ES-I3 (cell line): ENCODE results near the gene PLB1.

ENCODE experiments used
- H3K36me3 ChIP-seq: 2 replicates; pipeline ENCODE4 v1.6.1; 2013; ENCODE audit warnings: mild to moderate bottlenecking, low read length, control low read depth, moderate library complexity; ENCODE audit not compliant: insufficient read depth
- H3K4me1 ChIP-seq: 2 replicates; pipeline ENCODE4 v1.6.1; 2013; ENCODE audit warnings: mild to moderate bottlenecking, control low read depth, low read length; ENCODE audit not compliant: insufficient read depth
- H3K9ac ChIP-seq: 2 replicates; pipeline ENCODE4 v1.6.1; 2013; ENCODE audit warnings: low read depth, mild to moderate bottlenecking, low read length, moderate library complexity
- H3K9me3 ChIP-seq: 2 replicates; pipeline ENCODE4 v1.6.1; 2013; ENCODE audit warnings: mild to moderate bottlenecking, low read length, moderate library complexity; ENCODE audit not compliant: control insufficient read depth, insufficient read depth

PLB1 gene, protein sequence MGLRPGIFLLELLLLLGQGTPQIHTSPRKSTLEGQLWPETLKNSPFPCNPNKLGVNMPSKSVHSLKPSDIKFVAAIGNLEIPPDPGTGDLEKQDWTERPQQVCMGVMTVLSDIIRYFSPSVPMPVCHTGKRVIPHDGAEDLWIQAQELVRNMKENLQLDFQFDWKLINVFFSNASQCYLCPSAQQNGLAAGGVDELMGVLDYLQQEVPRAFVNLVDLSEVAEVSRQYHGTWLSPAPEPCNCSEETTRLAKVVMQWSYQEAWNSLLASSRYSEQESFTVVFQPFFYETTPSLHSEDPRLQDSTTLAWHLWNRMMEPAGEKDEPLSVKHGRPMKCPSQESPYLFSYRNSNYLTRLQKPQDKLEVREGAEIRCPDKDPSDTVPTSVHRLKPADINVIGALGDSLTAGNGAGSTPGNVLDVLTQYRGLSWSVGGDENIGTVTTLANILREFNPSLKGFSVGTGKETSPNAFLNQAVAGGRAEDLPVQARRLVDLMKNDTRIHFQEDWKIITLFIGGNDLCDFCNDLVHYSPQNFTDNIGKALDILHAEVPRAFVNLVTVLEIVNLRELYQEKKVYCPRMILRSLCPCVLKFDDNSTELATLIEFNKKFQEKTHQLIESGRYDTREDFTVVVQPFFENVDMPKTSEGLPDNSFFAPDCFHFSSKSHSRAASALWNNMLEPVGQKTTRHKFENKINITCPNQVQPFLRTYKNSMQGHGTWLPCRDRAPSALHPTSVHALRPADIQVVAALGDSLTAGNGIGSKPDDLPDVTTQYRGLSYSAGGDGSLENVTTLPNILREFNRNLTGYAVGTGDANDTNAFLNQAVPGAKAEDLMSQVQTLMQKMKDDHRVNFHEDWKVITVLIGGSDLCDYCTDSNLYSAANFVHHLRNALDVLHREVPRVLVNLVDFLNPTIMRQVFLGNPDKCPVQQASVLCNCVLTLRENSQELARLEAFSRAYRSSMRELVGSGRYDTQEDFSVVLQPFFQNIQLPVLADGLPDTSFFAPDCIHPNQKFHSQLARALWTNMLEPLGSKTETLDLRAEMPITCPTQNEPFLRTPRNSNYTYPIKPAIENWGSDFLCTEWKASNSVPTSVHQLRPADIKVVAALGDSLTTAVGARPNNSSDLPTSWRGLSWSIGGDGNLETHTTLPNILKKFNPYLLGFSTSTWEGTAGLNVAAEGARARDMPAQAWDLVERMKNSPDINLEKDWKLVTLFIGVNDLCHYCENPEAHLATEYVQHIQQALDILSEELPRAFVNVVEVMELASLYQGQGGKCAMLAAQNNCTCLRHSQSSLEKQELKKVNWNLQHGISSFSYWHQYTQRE (N-terminal part only)

DNA sequence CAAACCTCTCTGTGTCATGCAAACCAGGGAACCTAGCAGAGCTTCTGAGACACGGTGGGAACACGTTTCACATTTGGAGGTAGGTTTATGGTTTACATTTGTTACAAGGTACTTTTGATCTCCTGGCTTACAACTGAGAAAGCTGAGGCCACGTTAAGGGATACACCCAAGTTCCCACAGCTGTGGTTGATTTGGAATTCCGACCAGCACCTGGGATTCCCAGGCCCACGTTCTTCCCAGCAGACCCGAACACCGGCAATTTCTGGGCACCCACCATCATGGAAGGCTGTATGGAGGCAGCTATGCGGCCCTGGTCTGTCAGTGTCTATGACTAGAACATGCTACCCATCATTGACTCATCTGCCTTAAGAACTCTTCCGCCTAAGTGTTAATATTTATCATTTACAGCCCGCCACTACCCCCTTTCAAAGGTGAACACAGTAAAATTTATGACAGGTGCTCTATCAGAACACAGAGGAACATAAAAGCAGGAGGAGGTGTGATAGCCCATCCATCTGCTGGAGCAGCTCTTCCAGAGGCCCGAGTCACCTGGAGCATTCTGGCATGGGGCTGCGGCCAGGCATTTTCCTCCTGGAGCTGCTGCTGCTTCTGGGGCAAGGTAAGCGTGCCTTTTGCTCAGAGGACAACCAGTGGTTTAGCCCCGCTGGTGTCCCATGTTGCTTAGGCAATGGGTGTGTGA is at the start of gene PLB1:
Gene PLB1, plus strand, starts transcription at position 510 of the 700 bp plus-strand sequence. Its CDS starts 55 bp downstream, at position 565.
- H3K9ac ChIP-seq: no peak within 1 kb of the TSS
- H3K4me1 ChIP-seq: no peaks in the 10 kb centered on the region
- H3K36me3 ChIP-seq: no peaks in the 10 kb centered on the region
- H3K9me3 ChIP-seq: no peaks in the 10 kb centered on the region

DNA sequence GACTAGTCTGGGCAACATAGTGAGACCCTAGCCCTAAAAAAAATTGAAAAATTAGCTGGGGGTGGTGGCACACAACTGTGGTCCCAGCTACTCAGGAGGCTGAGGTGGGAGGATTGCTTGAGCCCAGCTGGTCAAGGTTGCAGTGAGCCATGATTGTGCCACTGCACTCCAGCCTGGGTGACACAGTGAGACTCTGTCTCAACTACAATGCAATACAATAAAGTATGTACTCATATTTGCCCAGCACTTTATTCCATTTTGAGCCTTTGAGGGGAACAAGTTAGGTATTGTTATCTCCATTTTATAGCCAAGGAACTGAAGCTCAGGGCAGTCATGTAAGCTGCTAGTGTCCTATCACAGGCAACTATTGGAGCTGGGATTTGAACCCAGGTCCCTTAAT is 49.3 kb upstream of the PLB1 start:
- H3K9ac ChIP-seq: no peak overlapping the region
- 0 out of 2 replicates have a peak, but pooled peaks cover 2% of the 10 kb centered on the region for H3K9me3 ChIP-seq
- no peaks in the 10 kb centered on the region for H3K36me3 ChIP-seq
- H3K4me1 ChIP-seq: no peaks in the 10 kb centered on the region; the same call in 1 of the 2 replicates

DNA sequence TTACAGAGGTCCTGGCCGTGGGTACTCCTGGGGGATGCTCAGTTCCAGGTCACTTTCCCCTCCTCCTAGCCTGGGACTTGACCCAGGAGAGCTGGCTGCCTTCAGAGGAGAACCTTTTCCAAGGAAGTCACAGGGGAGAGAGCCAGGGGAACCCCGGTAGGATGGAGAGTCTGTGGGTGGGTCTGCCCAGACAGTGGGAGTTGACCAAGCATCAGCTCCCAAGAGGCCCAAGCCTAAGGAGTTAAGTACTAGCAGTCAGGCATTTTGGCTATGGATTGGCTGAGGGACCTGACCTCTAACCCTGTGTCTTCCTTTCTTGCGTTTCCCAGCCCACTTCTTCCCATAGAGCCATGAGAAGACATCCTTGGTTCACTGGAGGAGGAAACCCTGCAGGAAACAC is 48.8 kb upstream of the PLB1 start:
- H3K4me1 ChIP-seq: no peaks in the 10 kb centered on the region; the same call in 1 of the 2 replicates
- no peaks in the 10 kb centered on the region for H3K36me3 ChIP-seq
- no peaks in the 10 kb centered on the region for H3K9me3 ChIP-seq

DNA sequence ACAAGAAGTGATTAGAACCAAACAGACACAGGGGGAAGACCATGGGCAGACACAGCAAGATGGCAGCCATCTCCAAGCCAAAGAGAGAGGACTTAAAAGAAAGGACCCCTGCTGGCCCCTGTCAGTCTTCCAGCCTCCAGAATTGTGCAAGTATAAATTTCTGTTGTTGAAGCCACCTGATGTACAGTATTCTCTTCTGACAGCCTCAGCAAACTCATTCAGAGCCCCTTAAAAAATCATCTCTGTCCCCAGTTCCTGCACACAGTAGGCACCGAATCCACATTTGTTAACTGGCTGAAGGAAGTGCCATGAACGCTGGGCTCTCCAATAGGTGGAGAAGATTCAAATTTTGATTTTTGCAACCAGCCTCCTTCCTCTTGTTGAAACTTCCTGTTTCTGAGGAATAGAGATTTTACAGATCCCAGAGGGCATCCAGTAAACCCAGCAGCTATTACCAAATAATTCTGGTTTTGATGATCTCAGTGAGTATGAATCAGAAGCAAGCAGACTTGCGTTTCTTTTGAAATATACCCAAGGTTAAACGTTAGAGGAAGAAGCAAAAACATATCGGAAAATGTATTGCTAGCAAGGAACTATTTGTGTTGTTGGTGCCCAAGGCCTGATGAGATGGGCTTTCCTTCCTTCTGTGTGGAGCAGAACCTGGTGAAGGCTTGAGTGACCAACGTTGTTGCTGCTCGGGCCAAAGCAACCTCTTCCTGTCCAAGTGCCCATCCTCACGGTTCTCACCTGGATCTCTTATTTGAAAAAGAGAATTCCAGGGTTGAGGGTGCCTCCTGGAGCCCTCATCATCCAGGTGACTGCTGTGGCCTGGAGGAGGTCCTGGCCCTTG is 47.7 kb upstream of the PLB1 start:
- H3K36me3 ChIP-seq: no peaks in the 10 kb centered on the region
- no peaks in the 10 kb centered on the region for H3K9me3 ChIP-seq
- no peaks in the 10 kb centered on the region; the same call in 1 of the 2 replicates for H3K4me1 ChIP-seq
- H3K9ac ChIP-seq: no peak overlapping the region

More for the DNA sequence above, 48.8 kb upstream of the PLB1 start:
- no peak overlapping the region for H3K9ac ChIP-seq

DNA sequence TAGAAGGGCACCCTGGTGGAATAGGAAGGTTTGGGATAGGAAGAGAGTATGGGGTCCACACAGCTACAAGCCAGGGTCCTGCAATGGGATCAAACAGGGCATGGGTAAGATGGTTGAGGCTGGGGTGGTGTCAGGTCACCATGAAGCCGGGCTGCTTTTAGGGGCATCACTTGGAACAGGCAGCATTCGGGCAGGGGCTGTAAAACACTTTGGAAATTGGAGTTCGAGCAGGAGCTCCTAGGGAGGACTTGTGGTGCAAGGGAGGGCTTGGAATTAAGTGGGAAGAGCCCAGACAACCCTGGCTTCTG is 47.1 kb upstream of the PLB1 start:
- Histone ChIP-seq H3K36me3 (no peaks in the 10 kb centered on the region), H3K9me3 (no peaks in the 10 kb centered on the region), H3K4me1 (no peaks in the 10 kb centered on the region; the same call in 1 of the 2 replicates), H3K9ac (no peak overlapping the region)

DNA sequence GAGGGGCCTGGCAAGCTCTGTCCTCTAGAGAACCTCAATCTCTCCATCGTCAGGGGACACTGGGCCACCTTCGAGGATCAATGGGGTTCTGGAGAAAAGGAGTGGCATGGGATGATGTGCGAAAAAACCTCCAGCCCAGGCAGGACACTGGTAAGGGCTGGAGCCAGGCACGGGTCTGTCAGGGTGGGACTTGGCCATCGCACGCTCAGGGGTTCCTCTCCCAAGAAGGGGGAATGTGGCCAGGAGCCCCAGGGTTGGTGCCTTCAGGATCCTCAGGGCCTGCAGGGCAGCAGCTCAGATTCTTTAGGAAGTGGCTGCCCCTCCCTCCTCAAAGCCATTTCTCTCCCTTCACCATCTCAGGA is 46.8 kb upstream of the PLB1 start:
- Histone ChIP-seq H3K9ac (no peak overlapping the region), H3K9me3 (no peaks in the 10 kb centered on the region), H3K4me1 (no peaks in the 10 kb centered on the region; the same call in 1 of the 2 replicates), H3K36me3 (no peaks in the 10 kb centered on the region)

DNA sequence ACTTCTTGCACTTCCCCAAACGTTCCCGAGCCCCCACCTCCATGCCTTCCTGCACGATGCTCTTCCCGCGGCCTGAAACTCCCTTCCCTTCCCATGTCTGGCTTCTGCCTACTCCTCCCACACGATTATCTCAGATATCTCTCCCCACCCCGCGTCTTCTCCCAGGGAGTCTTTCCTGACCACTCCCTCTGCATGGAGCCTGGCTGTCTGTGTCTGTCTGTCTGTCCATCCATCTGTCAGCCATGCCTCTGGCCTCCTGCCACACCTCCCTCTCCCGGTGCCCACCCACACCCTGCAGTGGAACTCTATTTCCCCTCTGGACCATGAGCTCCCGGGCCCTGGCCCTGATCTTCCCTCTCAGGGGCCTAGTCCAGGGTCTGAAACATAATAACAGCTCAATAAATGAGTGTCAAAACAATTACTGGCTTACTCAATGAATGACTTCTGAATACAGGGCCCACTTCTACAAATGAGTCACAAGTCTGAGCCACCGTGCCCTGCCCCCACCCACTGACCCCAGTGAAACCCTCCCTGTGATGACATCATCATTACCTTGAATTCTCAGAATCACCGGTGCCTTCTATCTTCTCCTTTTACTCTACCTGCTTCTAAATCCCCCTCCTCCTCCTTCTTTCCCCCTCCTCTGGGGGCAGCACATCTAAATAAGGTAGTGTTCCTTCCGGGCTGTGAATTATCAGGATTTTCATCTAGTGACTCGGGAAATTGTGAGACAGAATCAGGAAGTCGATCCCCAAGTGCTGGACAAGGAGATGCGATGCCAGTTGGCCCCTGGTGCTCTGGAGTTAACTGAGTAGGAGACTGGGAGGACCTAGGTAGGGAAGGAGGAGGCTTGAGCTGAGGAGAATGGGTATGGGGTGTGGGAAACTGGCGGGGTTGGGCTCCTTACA is 46.1 kb upstream of the PLB1 start:
- H3K9ac ChIP-seq: no peak overlapping the region
- no peaks in the 10 kb centered on the region; the same call in 1 of the 2 replicates for H3K4me1 ChIP-seq
- no peaks in the 10 kb centered on the region for H3K9me3 ChIP-seq
- H3K36me3 ChIP-seq: no peaks in the 10 kb centered on the region

DNA sequence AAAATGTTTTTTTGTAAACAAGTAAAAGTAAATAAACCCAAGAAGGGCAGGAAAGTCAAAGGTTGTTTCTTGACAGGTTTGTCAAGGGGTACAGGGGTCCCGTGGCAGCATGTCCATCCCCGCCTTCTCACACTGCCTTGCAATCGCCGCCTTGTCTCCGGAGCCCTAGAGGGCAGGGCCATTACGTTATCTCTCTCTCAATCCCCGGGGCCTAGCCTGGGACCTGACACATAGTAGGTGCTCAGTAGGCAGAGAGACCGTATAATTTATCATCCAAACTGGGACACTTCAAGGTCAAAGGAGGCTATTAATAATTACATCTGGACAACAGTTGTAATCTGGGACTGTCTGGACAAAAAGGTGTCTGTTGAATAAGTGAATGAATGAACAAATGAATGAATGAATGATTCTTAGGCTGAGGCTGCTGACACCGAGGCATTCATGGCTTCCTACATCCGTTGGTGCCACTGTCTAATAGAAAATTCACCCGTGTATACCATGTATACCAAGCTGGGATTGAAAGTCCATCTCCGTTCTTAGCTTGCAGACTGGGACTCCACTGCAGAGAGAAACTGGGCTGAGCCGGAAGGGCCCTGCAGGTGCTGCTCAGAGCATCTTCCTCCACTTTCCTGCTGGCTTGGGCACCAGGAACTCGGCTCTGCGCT is 44.8 kb upstream of the PLB1 start:
- H3K9ac ChIP-seq: no peak overlapping the region
- H3K36me3 ChIP-seq: no peaks in the 10 kb centered on the region
- no peaks in the 10 kb centered on the region; the same call in 1 of the 2 replicates for H3K4me1 ChIP-seq
- no peaks in the 10 kb centered on the region for H3K9me3 ChIP-seq

DNA sequence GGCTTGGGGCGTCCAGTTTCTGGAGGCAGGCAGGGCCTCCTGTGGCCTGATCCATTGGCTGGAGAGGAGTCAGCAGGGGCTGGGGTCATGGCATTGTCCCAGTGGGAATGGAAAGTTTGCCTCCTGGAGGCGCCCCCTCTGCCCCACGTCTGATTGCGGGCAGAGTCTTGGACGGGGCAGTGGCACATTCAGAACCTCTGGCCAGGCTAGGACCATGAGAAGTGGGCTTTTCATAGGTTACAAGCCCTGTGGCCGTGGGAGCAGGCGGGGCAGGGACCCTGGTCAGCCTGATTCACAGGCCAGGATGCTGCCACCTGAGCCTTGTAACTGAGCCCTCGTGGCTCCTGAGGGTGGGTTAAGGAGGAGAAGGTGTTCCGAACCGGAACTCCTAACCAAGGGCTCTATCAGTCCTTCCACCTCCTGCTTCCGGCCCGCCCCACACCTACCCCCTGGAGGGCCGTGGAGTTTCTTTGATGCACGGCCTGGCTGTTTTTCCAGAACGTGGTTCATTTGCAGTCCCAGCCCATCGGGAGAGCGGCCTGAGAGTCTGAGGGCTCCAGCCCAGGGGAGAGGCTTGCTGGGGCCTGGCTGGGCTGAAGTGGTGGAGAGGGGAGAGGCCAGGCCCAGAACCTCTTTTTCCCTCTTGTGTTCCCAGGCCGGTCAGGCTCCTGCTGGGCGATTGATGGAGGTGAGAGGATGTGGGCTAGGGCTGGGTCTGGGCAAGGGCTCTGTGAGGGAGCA is 43.9 kb upstream of the PLB1 start:
- Histone ChIP-seq H3K9me3 (no peaks in the 10 kb centered on the region), H3K4me1 (no peaks in the 10 kb centered on the region; the same call in 1 of the 2 replicates), H3K36me3 (no peaks in the 10 kb centered on the region), H3K9ac (no peak overlapping the region)

DNA sequence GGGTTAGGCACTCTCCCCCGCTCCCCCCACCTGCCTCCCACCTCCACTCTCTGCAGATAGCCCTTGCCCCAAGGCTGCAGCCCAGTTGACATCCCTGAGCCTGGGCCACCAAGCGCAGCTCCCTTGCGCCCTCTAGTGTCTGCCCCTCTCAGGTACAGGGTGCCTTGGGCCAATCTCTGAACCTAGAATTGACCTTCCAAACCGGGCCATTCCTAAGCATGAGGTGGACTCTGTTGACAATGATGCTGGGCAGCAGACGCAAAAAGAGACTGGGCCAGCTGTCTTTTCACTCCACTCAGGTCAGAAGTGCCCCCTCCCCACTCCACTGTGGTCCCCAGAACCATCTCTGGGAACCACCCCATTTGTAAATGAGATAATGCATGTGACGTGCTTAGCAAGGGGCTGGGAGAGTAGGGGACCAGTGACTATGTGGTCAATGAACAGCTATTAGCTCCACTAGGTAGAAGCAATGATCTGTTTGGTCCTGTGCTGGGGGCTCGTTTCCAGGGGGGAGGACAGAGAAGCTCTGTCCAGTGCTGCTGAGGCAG is 43.3 kb upstream of the PLB1 start:
- no peaks in the 10 kb centered on the region for H3K9me3 ChIP-seq

DNA sequence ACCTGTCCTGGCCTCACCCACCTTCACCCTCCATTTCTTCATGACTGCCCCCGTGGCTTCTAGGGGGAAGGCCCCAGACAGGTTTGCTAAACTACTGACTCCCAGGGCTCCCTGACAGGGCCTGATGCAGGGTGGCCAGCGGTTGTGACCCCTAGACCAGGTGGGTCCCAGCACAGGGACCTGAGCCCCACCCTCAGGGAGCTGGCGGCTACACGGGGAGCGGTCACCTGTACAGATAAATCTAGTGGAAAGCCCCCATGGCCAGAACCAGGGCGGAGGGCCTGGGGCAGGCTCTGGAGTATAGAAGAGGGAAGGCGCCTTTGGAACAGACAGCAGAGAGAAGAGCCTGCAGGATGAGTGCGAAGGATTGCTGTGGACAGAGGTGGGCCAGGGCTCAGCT is 42.5 kb upstream of the PLB1 start:
- Histone ChIP-seq H3K4me1 (no peaks in the 10 kb centered on the region; the same call in 1 of the 2 replicates), H3K9ac (no peak overlapping the region), H3K9me3 (no peaks in the 10 kb centered on the region), H3K36me3 (no peaks in the 10 kb centered on the region)

More for the DNA sequence above, 43.3 kb upstream of the PLB1 start:
- Histone ChIP-seq H3K36me3 (no peaks in the 10 kb centered on the region), H3K9ac (no peak overlapping the region), H3K4me1 (no peaks in the 10 kb centered on the region; the same call in 1 of the 2 replicates)
